CD4-positive, alpha-beta T cell treated with Interleukin-17A for 4 hours (primary cell): Measurements from ENCODE around the gene MVP.

ENCODE experiments used
- DNase-seq: peaks from one replicate; pipeline ENCODE4 v3.0.0-alpha.2; 2020; ENCODE audit warnings: mixed read lengths

Gene MVP

GRCh38 chr16:29804455-29805231, 15.6 kb upstream of the MVP start:
- no peak for DNase-seq

DNA sequence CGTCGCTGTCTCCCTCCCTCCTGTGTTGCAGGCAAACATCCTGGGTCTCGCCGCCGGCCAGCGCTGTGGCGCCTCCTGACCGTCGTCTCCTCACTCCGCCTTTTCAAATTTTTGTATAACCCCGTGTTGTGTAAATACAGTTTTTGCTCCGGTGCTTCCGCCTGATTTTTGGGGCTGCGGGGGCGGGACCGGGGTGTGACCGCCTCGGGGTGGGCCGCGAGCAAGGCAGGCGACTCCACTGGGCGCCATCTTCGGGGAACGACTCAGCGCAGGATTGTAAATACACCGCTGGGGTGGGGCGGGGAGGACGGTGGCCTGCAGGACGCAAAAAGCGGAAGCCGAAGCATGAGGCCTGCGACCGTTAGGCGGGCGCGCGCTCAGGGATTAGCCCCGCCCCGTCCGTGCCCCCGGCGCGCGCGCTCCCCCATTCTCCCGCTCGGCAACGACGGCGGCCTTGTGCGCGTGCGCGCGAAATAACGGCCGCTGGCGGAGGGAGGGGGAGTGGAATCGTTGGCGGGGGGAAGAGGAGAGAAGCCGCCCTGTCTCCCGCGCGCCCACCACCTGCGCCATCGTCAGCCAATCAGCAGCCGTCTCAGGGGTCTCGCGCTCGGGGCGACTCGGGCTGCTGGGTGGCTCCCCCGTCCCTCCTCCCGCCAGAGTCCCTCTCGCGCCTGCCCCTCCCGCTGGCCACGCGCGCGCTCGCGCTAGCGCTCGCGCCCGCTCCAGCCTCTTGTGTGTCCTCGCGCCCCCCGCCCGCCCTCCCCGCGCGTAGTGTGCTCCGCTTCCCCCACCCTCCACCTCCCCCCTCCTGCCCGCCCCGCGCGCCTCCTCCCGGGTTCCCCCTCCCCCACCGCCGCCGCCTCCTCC, 14.8 kb upstream of the MVP start:
- DNase-seq = peak; percentile 98

- no peak for DNase-seq
Observed at GRCh38 chr16:29806099-29806579, 14.1 kb upstream of the MVP start, which contains the start of gene MAZ. MAZ (plus strand) TSS chr16:29806529; CDS start chr16:29806702, 173 bp downstream.

GRCh38 chr16:29806641-29807425, 13.4 kb upstream of the MVP start:
- DNase-seq = peak; percentile 62

GRCh38 chr16:29807426-29808218, 12.6 kb upstream of the MVP start:
- peak; percentile 90 for DNase-seq

DNA sequence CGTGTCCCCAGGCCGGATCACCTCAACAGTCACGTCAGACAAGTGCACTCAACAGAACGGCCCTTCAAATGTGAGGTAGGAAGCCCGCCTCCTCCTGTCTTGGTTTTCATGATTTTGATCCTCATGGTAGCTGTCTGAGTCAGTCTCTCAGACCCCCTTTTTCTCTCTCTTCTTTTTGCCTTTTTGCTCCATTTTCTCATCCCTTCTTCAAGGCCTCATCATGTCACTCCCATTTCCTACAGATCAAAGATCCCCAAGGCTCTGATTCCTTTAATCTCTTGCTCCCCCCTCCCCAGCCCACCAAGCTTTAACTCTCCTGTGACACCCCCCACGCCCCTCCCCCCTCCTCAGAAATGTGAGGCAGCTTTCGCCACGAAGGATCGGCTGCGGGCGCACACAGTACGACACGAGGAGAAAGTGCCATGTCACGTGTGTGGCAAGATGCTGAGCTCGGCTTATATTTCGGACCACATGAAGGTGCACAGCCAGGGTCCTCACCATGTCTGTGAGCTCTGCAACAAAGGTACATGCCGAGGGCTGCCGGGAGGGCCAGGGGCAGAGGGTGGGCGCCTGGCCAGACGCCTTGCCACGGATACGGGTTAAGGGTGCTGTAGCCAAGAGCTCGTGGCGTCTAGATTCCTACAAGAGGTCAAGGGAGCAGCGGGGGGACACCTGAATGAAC, 11.9 kb upstream of the MVP start:
- DNase-seq = peak; percentile 40

- DNase-seq = no peak
Observed at GRCh38 chr16:29809031-29809747, 11.1 kb upstream of the MVP start.

GRCh38 chr16:29809850-29810698, 10.2 kb upstream of the MVP start:
- peak; percentile 51 for DNase-seq

DNA sequence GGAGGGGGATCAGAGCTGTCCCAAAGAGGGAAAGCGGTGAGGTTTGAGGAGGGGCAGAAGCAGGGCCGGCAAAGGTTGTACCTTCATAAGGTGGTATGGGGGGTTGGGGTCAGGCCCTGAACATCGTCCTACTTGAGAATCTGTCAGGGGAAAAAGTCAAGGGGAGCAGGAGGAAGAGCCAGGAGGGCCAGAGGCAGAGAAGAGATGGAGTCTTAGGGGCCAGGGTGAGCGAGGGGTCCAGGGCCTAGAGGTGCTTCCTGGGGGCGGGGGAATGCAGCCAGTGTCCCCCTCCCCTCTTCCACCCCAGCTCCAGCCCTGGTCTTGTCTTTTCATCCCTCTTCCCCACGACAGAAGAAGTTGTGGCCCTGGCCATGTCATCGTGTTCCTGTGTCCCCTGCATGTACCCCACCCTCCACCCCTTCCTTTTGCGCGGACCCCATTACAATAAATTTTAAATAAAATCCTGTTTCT, 9.5 kb upstream of the MVP start:
- no peak for DNase-seq

DNA sequence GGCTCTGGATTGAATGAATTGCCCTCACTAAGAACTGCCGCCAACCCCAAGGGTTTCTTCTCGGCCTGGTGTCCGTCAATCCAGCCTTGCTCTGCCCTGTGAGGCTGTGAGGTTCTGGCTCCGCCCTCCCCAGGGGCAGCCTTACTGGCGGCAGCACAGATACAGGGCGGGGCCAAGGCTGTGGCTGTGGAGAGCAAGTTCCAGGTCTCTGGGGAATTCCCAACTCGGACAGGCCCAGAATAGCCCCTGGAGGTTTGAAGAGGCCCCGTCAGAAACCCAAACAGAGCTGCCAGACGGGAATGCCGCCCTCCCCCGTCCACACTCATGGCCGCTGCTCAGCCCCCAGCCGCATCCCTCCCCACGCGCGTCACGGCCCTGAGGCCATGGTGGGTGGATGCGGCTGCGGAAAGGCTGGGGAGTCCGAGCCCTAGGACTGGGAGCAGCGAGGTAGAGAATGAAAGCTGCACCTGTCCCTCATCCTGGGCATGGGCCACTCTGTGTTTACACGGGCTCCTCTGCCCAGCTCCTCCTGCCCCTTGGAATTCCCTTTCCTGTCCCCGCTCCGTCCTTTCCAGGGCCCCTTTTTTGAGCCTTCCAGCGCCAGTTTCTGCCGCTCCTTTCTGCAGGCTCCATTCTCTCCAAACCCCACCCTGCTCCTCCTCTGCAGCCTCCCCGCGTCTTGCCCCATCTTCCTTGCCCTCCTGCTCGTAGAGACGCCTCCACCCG, 8.9 kb upstream of the MVP start:
- peak; percentile 77 for DNase-seq

GRCh38 chr16:29811896-29812665, 8.2 kb upstream of the MVP start, which contains the start of gene PRRT2:
PRRT2 (plus strand) TSS chr16:29812193; CDS start chr16:29813055, 862 bp downstream.
- peak; percentile 70 for DNase-seq

GRCh38 chr16:29812754-29813643, 7.3 kb upstream of the MVP start:
- no peak for DNase-seq

GRCh38 chr16:29813644-29814562, 6.4 kb upstream of the MVP start:
- no peak for DNase-seq

DNA sequence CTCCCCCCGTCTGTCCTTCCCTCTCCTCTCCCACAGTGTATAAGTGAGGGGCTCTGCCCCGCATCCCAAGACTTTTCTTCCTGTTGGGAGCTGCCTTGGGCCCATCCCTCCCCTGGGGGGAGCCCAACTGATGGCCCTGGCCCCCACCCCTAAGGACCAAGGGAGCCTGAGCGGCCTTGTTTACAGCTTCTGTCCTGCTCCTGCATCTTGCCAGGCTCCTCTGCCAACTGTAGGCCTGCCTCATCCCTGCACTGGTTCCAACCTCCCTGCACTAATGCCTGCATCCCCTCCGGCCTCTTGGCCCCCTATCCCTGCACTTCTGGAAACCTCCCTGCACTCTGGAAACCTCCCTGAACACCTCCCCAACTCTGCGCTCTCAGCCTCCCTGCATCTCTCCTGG, 5.7 kb upstream of the MVP start:
- no peak for DNase-seq

DNA sequence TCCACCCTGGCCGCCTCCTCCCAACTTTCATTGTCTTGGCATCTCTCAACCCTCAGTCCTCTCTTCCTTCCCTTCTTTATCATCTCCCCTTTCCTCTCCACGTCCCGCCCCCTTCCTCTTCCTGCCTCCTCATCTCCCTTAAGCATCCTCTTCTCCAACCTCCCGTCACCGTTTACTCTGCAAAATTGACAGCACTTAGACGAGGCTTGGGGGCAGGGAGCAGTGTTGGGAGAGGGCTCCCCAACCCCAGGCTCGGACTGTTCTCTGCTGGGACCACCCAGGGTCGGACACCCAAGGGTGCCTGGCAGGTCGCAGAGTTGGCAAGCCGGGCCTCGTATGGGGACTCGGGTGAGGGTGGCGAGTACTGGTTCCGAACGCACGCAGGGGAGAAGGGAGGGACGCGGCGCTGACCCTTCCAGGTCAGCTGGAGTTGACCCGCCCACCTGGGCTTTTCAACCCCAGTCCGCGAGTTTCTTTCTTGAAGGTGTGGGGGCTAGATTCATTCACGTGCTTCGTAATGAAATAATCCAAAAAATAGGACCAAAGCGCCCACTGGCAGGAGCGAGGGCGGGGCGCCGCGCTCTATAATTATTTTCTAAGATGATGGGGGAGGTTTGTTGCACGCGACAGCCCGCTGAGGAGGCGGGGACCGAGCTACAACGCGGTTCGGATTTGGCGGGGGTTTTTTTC, 5.1 kb upstream of the MVP start:
- DNase-seq = peak; percentile 72
